Vagina (tissue), 2 donors: ENCODE measurements around the gene SALL2. TPM values are rescaled to one million over a fixed set of nuclear protein-coding genes. Genes with fewer than 3 reads are reported as not detected.

ENCODE experiments used
- DNase-seq, 2 donors: peaks; one replicate each; pipeline ENCODE4 v3.0.0-alpha.2; 2017; ENCODE audit errors: extremely low spot score in 2 of 2
- H3K27ac ChIP-seq: fragments of 200-600 bp; sonication (generic); one replicate; pipeline ENCODE4 v1.5.1; 2019
- H3K27me3 ChIP-seq: fragments of 200-600 bp; sonication (generic); one replicate; pipeline ENCODE4 v1.5.1; 2019
- H3K36me3 ChIP-seq, 2 donors: fragments of 200-600 bp; sonication (generic); one replicate each; pipeline ENCODE4 v1.5.1; 2017 to 2019
- H3K4me1 ChIP-seq: fragments of 200-600 bp; sonication (generic); one replicate; pipeline ENCODE4 v1.5.1; 2019
- H3K4me3 ChIP-seq, 2 donors: fragments of 200-600 bp; sonication (generic); 1 replicate in 1 of 2; 2 replicates in 1 of 2; pipeline ENCODE4 v1.5.1; 2016 to 2019
- H3K9me3 ChIP-seq: fragments of 200-600 bp; sonication (generic); one replicate; pipeline ENCODE4 v1.5.1; 2019
- CTCF ChIP-seq, 3 experiments: fragments of 450-650 bp in 2 of 3; fragments of 200-600 bp in 1 of 3; sonication (generic) in 1 of 3; IDR thresholded peaks; one replicate each; pipeline ENCODE4 v1.5.1; 2017 to 2019; ENCODE audit warnings: antibody characterized with exemption in 3 of 3, mild to moderate bottlenecking in 2 of 3, moderate library complexity in 2 of 3
- POLR2A ChIP-seq, 2 donors: fragments of 450-650 bp; IDR thresholded peaks; one replicate each; pipeline ENCODE4 v1.6.1; 2017; ENCODE audit warnings: antibody characterized with exemption in 2 of 2, mild to moderate bottlenecking in 2 of 2, moderate library complexity in 2 of 2
- POLR2AphosphoS5 ChIP-seq, 2 donors: sonication (generic); formaldehyde crosslinking; IDR thresholded peaks; one replicate each; pipeline ENCODE4 v1.9.0; 2017; ENCODE audit warnings: antibody characterized with exemption in 2 of 2, mild to moderate bottlenecking in 2 of 2, low read depth in 1 of 2; ENCODE audit not compliant: insufficient read depth in 1 of 2
- intact Hi-C: fragments of 100-400 bp; cut with DNase I; formaldehyde crosslinking; loops from one replicate; pipeline ENCODE4 v1.15.1; 2023
- total RNA-seq: library from RNA; depleted of rRNA; stranded (reverse); fragments of >200 nt; gene quantifications from one replicate; pipeline ENCODE4 v1.2.3, GENCODE V29; 2016

SALL2 gene
- total RNA-seq, 1 donor from 2014 or later, result 9.8 TPM

GRCh38 chr14:21543521-21543960, 17.4 kb upstream of the SALL2 start:
- no peak overlapping the region for H3K4me3 ChIP-seq
- no peaks in the 10 kb centered on the region for H3K9me3 ChIP-seq
- no peak for DNase-seq
- no peak for TF ChIP-seq CTCF (IDR thresholded peaks at IDR 0.05)
- no peak for TF ChIP-seq POLR2AphosphoS5 (IDR thresholded peaks at IDR 0.05; ENCODE audit: insufficient read depth in 1 of 2, low read depth in 1 of 2)
- TF ChIP-seq POLR2A (IDR thresholded peaks at IDR 0.05), result no peak
- intact Hi-C loops, result no loop called here
- no peaks in the 10 kb centered on the region for H3K27me3 ChIP-seq
- no peaks in the 10 kb centered on the region for H3K36me3 ChIP-seq
- H3K27ac ChIP-seq, result no peak overlapping the region
- H3K4me1 ChIP-seq, result no peaks in the 10 kb centered on the region

GRCh38 chr14:21541413-21542074, 15.4 kb upstream of the SALL2 start:
- no peak for TF ChIP-seq POLR2A (IDR thresholded peaks at IDR 0.05)
- TF ChIP-seq CTCF (IDR thresholded peaks at IDR 0.05), result no peak
- no peak for TF ChIP-seq POLR2AphosphoS5 (IDR thresholded peaks at IDR 0.05; ENCODE audit: insufficient read depth in 1 of 2, low read depth in 1 of 2)
- no peaks in the 10 kb centered on the region for H3K36me3 ChIP-seq
- H3K27ac ChIP-seq, result no peak overlapping the region
- peaks cover 9% of the 10 kb centered on the region for H3K4me1 ChIP-seq
- no peak overlapping the region for H3K4me3 ChIP-seq
- H3K27me3 ChIP-seq, result no peaks in the 10 kb centered on the region
- intact Hi-C loops, result no loop called here
- no peak for DNase-seq
- no peaks in the 10 kb centered on the region for H3K9me3 ChIP-seq

- no peak overlapping the region for H3K27ac ChIP-seq
- TF ChIP-seq POLR2A (IDR thresholded peaks at IDR 0.05), result no peak
- no peak for TF ChIP-seq POLR2AphosphoS5 (IDR thresholded peaks at IDR 0.05; ENCODE audit: insufficient read depth in 1 of 2, low read depth in 1 of 2)
- no peak for TF ChIP-seq CTCF (IDR thresholded peaks at IDR 0.05)
- intact Hi-C loops, result no loop called here
- H3K9me3 ChIP-seq, result no peaks in the 10 kb centered on the region
- no peak overlapping the region for H3K4me3 ChIP-seq
- no peaks in the 10 kb centered on the region for H3K27me3 ChIP-seq
- peaks cover 15% of the 10 kb centered on the region for H3K4me1 ChIP-seq
- no peaks in the 10 kb centered on the region for H3K36me3 ChIP-seq
- DNase-seq, result no peak
Measured at GRCh38 chr14:21539189-21539940, 13.2 kb upstream of the SALL2 start.

GRCh38 chr14:21537090-21537424, 10.9 kb upstream of the SALL2 start:
- no peak for TF ChIP-seq CTCF (IDR thresholded peaks at IDR 0.05)
- no peak for TF ChIP-seq POLR2A (IDR thresholded peaks at IDR 0.05)
- TF ChIP-seq POLR2AphosphoS5 (IDR thresholded peaks at IDR 0.05; ENCODE audit: insufficient read depth in 1 of 2, low read depth in 1 of 2), result no peak
- no peaks in the 10 kb centered on the region for H3K36me3 ChIP-seq
- H3K4me1 ChIP-seq, result peaks cover 15% of the 10 kb centered on the region
- H3K27ac ChIP-seq, result no peak overlapping the region
- DNase-seq, result no peak
- H3K9me3 ChIP-seq, result no peaks in the 10 kb centered on the region
- H3K27me3 ChIP-seq, result no peaks in the 10 kb centered on the region
- peak overlapping the region; percentile 35 to 49 for H3K4me3 ChIP-seq
- intact Hi-C loops, result no loop called here
